Activated B cell treated with CpG ODN at 0.5 μM for 24 hours (primary cell): Measurements from ENCODE around the gene TEX53. TPM values are rescaled to one million over a fixed set of nuclear protein-coding genes. Genes with fewer than 3 reads are reported as not detected.

ENCODE experiments used
- ATAC-seq: fragments of 200-7000 bp; cut with Tn5 transposase; one replicate; pipeline ENCODE4 v1.10.0; 2021; ENCODE audit warnings: low read depth, mild to moderate bottlenecking, moderate library complexity
- CTCF ChIA-PET: fragments of 350-600 bp; sonication (Branson Sonifier 250); formaldehyde crosslinking; loops from one replicate; lab custom pipeline; 2021; ENCODE audit warnings: antibody characterized with exemption; lab: Charles Lee
- POLR2A ChIA-PET: fragments of 350-600 bp; sonication (Branson Sonifier 250); formaldehyde crosslinking; loops from one replicate; lab custom pipeline; 2021; ENCODE audit warnings: antibody characterized with exemption; lab: Charles Lee
- DNase-seq: peaks from one replicate; pipeline ENCODE4 v3.0.0; 2022
- H3K27ac Mint-ChIP-seq: one replicate; pipeline ENCODE4 v1.8.0; 2020; ENCODE audit warnings: mixed read lengths
- H3K27me3 Mint-ChIP-seq: one replicate; pipeline ENCODE4 v1.8.0; 2021; ENCODE audit warnings: mixed read lengths
- H3K36me3 Mint-ChIP-seq: one replicate; pipeline ENCODE4 v1.8.0; 2021; ENCODE audit warnings: low read depth, mixed read lengths
- H3K4me1 Mint-ChIP-seq: one replicate; pipeline ENCODE4 v1.8.0; 2021; ENCODE audit warnings: mixed read lengths
- H3K4me3 Mint-ChIP-seq: one replicate; pipeline ENCODE4 v1.8.0; 2020; ENCODE audit warnings: mild to moderate bottlenecking, mixed read lengths
- H3K9me3 Mint-ChIP-seq: one replicate; pipeline ENCODE4 v1.8.0; 2020; ENCODE audit warnings: mixed read lengths
- CTCF ChIP-seq: fragments of 200-600 bp; IDR thresholded peaks from one replicate; pipeline ENCODE4 v1.8.0; 2022; ENCODE audit warnings: antibody characterized with exemption, mild to moderate bottlenecking
- intact Hi-C: fragments of 100-400 bp; cut with micrococcal nuclease; formaldehyde crosslinking; loops from one replicate; pipeline ENCODE4 v1.15.1; 2024
- total RNA-seq: library from RNA; stranded (reverse); gene quantifications from 2 replicates; pipeline ENCODE4 v1.2.3, GENCODE V29; 2022

Gene TEX53
- total RNA-seq, 1 donor from 2014 or later: not detected

- Mint-ChIP-seq H3K9me3 (no peaks in the 10 kb centered on the region), H3K36me3 (peaks cover 94% of the 10 kb centered on the region), H3K27ac (no peak overlapping the region), H3K27me3 (no peaks in the 10 kb centered on the region), H3K4me1 (no peaks in the 10 kb centered on the region), H3K4me3 (no peak overlapping the region)
- ChIA-PET CTCF (no interaction called here), POLR2A (interaction anchor here (0.6 kb wide), 1 partner anchor 40 kb away, joined by 3 read pairs; no protein-coding TSS in a partner anchor)
- ATAC-seq: no peak
- intact Hi-C loops: no loop called here
- no peak for DNase-seq
- TF ChIP-seq CTCF: no peak
Observed at GRCh38 chr9:114631166-114631565, 26.4 kb downstream of the TEX53 start.

- TF ChIP-seq CTCF: no peak
- ChIA-PET CTCF (interaction anchor here (0.7 kb wide), 1 partner anchor 24 kb away, joined by 4 read pairs; no protein-coding TSS in a partner anchor), POLR2A (interaction anchor here (0.5 to 1.0 kb wide), 3 partner anchors 9 to 42 kb away, joined by 3 to 4 read pairs (median 3); partner anchors contain the start of gene ATP6V1G1)
- H3K4me3 Mint-ChIP-seq: no peak overlapping the region
- DNase-seq (no peak), ATAC-seq (no peak)
- no peaks in the 10 kb centered on the region for H3K4me1 Mint-ChIP-seq
- intact Hi-C loops: no loop called here
- peaks cover 88% of the 10 kb centered on the region for H3K36me3 Mint-ChIP-seq
- no peaks in the 10 kb centered on the region for H3K27me3 Mint-ChIP-seq
- H3K27ac Mint-ChIP-seq: no peak overlapping the region
- H3K9me3 Mint-ChIP-seq: no peaks in the 10 kb centered on the region
Observed at GRCh38 chr9:114629563-114630090, 28.0 kb downstream of the TEX53 start.

GRCh38 chr9:114627553-114627952 lies 30.1 kb downstream of the TEX53 start:
- peaks cover 85% of the 10 kb centered on the region for H3K36me3 Mint-ChIP-seq
- H3K27ac Mint-ChIP-seq: no peak overlapping the region
- ChIA-PET CTCF (interaction anchor here (1.1 kb wide), 1 partner anchor 89 kb away, joined by 4 read pairs; no protein-coding TSS in a partner anchor), POLR2A (no interaction called here)
- no peak overlapping the region for H3K4me3 Mint-ChIP-seq
- no peaks in the 10 kb centered on the region for H3K27me3 Mint-ChIP-seq
- ATAC-seq: no peak
- H3K4me1 Mint-ChIP-seq: peaks cover 3% of the 10 kb centered on the region
- no peak for TF ChIP-seq CTCF
- intact Hi-C loops: no loop called here
- no peaks in the 10 kb centered on the region for H3K9me3 Mint-ChIP-seq
- DNase-seq: no peak

GRCh38 chr9:114626415-114627020 lies 31.1 kb downstream of the TEX53 start:
- no peak for TF ChIP-seq CTCF
- Mint-ChIP-seq H3K27ac (no peak overlapping the region), H3K9me3 (no peaks in the 10 kb centered on the region), H3K36me3 (peaks cover 85% of the 10 kb centered on the region), H3K27me3 (no peaks in the 10 kb centered on the region), H3K4me3 (no peak overlapping the region), H3K4me1 (peaks cover 8% of the 10 kb centered on the region)
- intact Hi-C loops: no loop called here
- CTCF ChIA-PET: no interaction called here
- POLR2A ChIA-PET: no interaction called here
- DNase-seq (no peak), ATAC-seq (no peak)

GRCh38 chr9:114624677-114625076 lies 32.9 kb downstream of the TEX53 start:
- Mint-ChIP-seq H3K4me1 (peaks cover 17% of the 10 kb centered on the region), H3K4me3 (no peak overlapping the region), H3K27me3 (no peaks in the 10 kb centered on the region), H3K36me3 (peaks cover 72% of the 10 kb centered on the region), H3K9me3 (no peaks in the 10 kb centered on the region), H3K27ac (no peak overlapping the region)
- DNase-seq (no peak), ATAC-seq (no peak)
- CTCF ChIA-PET: no interaction called here
- POLR2A ChIA-PET: no interaction called here
- intact Hi-C loops: no loop called here
- TF ChIP-seq CTCF: no peak
